DMS79 (cell line): ENCODE results near the gene GAREM2.
"Not testable (repeated sequence)": the region's sequence is repeated elsewhere in the genome, so short reads cannot be mapped to it uniquely, and the experiment has no call there.

ENCODE experiments used
- DNase-seq: peaks from one replicate; lab custom pipeline; 2025; lab: John Stamatoyannopoulos, UW

The GAREM2 gene

DNA sequence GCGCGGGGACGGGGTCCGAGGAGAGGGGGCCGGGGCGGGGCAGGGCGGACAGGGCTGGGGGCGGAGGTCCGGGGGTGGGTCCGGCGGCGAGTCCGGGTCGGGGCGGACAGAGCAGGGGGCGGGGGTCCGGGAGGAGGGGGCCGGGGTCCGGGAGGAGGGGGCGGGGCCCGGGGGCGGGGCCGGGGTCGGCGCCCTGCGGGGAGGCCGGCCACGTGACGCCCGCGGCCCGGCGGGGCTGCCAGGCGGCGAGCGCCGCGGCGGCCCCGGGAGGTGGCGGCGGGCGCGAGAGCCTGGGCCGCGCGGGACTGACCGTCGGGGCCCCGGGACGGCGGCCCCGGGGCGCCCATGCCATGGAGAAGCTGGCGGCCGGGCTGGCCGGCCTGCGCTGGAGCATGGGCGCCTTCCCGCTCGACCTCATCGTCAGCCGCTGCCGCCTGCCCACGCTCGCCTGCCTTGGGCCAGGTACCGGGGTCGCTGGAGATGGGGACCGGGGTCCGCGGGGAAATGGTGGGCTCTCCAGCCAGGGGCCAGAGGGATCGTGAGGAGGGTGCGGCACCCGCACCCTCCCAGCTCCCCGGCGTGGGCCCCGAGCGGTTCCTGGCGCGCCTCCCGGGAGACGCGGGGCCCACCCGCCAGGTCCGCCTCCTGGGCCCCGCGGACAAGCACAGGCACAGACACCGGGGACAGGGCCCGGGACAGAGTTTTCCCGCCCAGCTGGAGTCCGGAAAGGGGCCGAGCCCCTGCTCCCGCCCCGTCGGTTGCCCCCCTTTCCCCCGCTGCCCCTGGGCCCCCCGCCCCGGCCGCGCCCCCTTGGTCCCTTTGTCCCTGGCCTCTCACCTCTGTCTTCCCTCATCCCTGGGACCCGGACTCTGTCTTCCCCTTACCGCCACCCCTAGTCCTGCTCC, at the start of gene GAREM2:
Gene GAREM2, plus strand, starts transcription at position 218 of the 905 bp plus-strand sequence. Its CDS starts 133 bp downstream, at position 351.
- no peak for DNase-seq

DNA sequence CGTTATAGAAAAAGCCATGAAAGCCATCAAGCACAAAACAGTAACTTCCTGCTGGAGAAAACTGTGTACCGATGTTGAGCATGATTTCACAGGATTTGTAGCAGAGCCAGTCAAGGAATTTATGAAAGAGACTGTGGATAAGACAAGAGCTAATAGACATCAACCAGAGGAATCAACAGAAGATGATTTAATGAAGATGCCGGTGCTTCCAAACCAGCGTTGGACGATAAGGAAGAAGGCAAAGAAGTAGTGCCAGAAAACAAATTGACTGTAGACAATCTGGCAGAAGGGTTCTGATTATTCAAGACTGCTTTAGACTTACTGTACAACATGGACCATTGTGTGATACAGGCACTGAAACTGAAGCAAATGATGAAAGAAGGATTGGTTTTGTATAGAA, 49.5 kb upstream of the GAREM2 start:
- DNase-seq = no peak

DNA sequence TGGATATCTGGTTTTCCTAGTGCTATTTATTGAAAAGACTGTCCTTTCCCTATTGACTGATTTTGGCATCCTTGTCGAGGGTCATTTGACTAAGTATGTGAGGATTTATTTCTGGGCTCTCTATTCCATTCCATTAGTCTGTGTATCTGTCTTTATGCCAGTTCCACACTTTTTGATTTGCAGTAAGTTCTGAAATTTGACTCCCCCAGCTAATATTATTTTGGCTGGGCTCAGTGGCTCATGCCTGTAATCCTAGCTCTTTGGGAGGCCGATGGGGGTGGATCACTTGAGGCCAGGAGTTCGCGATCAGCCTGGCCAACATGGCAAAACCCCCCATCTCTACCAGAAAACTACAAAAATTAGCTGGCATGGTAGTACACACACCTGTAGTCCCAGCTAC, 46.8 kb upstream of the GAREM2 start:
- DNase-seq = no peak

DNA sequence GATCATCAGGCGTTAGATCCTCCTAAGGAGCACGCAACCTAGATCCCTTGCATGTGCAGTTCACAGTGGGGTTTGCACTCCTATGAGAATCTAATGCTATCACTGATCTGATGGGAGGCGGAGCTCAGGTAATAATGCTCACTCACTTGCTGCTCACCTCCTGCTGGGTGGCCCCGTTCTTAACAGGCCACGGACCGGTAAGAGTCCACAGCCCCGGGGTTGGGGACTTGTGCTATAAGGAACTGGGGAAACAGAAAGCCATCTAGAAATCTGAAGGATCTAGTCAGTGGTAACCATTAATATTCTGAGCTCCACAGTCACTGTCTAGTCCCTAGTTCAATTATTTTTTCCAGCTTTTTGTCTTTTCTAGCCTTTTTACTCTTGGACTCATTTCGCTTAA, 44.7 kb upstream of the GAREM2 start:
- DNase-seq = no peak

DNA sequence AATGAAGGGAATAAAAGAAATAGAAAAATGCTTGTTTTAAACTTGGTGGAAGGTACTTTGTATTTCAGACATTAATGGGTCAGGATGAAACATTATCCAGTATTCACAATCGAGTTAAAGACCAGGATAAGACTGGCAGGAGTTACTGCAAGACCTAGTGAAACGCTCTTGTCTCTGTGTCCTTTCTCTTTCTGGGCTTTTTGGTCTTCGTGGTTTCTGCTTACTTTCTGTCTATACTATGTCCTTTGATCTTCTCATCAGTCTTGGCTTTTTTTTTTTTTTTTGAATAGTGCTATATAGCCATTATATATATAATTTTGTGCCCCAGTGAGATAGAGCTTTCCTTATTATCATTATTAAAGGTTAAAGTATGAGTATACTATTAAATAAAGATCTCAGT, 42.1 kb upstream of the GAREM2 start:
- DNase-seq = no peak

DNA sequence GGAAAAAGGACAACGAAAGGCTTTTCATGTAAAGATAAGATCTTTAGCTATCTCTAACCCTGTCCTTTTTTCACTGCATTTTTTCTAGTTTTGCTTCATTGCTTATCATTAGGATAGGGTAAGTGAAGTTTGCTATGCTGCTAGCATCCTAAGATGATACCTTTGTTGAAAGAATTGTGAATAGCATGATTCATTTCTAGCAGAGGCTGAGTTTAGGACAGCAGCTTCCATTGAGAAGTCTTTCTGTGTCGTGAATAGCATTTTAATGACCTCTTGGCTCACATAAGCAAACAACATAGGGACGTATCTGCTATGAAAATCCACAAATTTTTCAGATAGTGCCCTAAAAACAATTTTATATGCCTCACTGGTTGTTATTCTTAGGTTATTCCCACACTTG, 36.4 kb upstream of the GAREM2 start:
- no peak for DNase-seq

DNA sequence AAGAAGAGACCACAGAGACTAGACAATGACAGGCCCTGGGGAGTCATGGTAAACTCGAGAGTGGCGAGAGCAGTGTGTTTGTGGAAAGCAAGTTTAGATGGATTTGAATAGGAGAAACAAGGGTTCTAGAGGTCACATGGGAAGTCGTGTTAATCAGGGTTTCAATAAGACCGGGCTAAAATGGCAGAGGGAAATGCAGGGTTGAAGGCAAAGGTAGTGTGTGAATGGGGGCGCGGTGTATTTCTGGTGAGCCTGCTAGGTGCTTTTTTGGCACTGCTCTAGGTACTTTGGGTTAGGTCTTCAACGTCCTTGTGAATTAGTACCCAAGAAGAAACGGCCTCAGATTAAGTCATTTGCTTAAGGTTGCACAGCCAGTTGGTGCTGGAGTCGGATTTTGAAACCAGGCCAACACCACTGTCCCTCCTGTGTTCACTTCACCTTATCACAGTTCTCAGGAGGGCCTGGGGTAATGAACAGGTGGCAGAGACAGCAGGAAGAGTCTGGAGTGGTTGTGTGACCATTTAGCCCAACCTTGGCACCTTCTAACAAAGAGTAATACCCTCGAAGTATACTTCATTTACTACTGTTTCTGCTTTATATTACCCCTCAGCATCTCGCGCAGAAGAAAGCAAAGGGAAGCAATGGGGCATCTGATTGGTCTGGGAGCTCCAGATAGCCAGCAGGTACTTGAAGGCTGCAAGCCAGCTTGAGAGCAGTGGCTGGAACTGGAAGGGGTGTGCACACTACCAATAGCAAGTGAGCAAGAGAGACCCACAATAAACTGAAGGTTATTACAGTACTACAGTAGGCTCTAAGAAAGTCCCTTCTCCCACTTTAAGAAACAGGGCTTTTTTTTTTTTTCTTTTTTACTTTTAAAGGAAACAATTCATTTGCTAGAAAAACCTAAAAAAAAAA, 33.4 kb upstream of the GAREM2 start:
- DNase-seq = peak; percentile 69

DNA sequence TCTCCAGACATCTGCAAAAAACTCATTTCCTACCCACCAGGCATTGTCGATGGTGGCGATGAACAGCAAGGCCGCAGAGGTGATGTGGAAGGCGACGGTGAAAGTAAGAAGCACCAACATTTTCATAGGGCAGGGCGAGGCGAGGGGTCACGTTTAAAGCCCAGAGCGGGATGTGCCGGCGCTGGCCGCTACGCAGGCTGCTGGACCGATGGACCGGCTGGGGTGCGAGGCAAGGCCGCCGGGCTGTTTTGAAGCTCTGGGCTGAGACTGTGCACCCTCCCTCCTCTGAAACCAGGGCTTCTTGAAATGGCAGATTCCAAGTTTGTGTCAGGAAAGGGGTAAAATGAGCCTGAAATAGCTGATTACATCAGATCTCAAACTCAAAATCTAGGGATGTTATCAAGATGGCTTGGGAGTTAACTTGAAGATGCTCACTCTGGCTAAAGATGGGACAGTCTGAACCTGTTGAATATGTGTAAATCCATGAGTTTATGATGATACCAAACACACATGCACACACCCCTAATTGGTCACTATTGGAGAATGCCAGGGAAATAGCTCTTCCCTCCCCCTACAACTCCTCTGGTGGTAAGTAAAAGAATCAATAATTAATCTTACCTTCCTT, 31.6 kb upstream of the GAREM2 start:
- DNase-seq = no peak

DNA sequence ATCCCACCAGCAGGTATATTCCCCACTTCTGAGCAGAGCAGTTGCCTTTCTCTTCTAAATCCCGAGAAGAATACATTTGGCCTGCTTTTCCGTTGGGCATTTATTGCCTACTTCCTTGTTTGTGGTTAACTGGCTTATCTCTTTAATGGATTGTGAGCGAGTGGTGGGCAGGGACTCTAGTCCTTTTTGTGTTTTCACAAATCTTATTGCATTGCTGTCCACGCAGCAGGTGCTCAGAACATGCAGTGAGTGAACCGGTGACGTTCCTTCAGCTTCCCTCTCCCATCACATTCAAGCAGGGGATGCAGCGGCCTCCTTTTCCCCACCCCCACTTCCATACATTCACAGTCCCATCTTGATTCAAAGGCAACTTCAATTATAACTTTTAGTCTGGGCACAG, 28.9 kb upstream of the GAREM2 start:
- DNase-seq = peak; percentile 9

DNA sequence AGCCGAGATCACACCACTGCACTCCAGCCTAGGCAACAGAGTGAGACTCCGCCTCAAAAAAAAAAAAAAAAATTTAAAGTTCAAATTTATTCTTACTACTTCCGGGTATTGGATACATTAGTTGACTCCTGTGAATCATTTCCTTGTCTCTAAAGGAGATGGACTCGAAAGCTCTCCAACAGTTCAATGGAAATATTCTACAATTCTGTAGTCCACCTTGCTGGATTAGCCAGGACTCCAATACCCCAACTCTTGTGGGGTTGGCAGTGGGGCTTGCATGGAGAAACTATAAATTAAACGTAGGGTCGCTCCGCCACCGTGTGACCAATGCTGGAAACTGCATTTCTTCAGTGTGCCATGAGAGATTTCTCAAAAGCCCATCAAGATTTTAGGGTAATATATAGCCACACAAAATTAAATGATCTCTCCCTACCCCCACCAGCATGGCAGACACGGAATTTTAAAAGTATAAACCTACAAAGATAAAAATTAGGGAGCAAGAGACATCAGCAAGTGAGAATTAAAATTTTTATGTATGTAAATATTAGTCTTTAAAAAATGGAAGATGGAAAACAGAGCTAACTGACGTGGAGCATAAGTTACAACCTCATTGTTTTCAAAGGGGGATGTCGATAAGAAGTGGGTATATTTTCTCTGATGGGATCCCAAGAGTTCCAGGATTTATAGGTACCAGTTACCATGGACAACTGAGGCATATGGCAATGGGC, 27.8 kb upstream of the GAREM2 start:
- no peak for DNase-seq

DNA sequence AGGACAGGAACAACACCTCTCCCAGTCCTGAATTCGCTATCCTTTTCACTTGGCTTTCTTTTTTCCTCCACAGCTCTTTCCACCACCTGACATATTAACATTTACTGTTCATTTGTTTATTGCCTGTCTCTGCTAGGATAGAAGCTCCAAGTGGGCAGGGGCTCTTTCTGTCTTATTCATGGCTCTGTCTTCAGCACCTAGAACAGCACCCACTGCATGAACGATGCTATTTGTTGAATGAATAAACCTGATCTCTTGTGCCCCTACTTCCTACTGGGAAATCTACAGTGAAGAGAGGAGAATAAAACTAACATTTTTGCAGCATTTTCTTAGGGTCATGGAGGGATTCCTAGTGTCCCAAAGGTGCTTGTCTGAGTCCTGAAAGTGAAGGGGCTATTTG, 24.4 kb upstream of the GAREM2 start:
- DNase-seq = no peak

DNA sequence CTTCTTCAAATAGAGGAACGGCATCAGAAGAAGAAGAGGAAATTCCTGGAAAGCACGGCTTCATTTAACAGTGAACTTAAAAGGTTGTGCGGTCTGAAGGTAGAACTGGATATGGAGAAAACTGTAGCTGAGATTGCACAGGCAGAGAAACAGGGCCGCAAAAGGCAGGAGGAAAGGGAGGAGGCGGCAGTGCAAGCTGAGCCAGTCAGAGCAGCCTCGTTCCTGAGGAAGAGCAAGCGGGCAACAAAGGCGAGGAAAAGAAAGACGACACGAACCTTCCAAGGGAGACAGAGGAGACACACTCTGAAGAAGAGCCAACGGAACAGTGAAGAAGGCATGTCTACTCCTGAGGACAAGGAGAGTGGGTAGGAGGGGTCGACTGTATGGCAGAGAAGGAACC, 22.6 kb upstream of the GAREM2 start:
- no peak for DNase-seq

DNA sequence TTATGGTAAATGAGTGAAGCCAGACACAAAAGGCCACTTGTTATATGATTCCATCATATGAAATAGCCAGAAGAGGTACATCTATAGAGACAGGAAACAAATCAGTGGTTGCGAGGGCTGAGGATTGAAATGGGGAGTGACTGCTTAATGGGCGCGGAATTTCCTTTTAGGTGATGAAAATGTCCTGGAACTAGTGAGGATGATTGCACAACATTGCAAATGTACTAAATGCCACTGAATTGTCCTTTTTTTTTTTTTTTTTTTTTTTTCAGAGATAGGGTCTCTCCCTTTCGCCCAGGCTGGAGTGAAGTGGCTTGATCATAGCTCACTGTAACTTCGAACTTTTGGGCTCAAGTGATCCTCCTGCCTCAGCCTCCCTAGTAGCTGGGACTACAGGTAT, 15.3 kb upstream of the GAREM2 start:
- no peak for DNase-seq

DNA sequence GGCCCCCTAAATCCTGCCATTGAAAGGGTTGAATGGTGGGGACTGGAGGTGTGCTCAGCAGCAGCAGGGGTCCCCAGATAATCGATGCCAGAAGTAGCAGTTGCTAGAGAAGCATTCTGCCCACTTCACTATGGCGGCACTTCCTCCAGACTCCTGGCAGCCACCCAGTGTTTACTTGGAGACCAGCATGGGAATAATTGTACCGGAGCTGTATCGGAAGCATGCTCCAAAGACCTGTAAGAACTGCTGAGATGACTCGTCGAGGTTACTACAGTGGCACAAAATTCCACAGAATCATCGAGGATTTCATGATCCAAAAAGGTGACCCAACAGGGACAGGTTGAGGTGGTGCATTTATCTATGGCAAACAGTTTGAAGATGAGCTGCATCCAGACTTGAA, 11.0 kb upstream of the GAREM2 start:
- no peak for DNase-seq

DNA sequence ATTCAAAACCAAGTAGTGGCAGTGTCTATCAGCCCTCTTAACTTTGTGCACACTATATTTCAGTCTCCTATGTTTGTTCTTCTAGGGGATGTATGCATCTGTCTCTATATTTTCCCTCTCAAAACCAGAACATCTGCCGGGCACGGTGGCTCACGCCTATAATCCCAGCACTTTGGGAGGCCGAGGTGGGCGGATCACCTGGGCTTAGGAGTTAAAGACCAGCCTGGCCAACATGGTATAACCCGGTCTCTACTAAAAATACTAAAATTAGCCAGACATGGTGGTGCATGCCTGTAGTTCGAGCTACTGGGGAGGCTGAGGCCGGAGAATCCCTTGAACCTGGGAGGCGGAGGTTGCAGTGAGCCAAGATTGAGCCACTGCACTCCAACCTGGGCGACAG, 9.9 kb upstream of the GAREM2 start:
- DNase-seq = no peak

DNA sequence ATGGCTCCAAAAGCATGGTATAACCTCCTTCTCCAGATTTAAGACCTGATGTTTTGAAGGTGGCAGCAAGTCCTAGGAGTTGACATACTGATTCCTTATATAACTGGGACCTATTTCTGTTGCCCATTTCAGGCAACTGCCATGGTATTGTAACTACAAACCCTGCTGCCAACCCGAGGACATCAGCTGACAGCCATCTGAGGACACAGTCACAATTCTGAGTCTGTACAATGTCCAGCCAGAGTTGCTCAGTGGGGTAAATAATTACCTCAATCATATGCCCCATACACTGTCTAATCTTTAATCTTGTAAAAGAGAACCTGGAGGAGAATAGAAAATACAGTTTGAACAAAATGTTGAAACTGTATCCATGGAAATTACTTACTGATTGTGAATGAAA, 8.7 kb upstream of the GAREM2 start:
- no peak for DNase-seq

DNA sequence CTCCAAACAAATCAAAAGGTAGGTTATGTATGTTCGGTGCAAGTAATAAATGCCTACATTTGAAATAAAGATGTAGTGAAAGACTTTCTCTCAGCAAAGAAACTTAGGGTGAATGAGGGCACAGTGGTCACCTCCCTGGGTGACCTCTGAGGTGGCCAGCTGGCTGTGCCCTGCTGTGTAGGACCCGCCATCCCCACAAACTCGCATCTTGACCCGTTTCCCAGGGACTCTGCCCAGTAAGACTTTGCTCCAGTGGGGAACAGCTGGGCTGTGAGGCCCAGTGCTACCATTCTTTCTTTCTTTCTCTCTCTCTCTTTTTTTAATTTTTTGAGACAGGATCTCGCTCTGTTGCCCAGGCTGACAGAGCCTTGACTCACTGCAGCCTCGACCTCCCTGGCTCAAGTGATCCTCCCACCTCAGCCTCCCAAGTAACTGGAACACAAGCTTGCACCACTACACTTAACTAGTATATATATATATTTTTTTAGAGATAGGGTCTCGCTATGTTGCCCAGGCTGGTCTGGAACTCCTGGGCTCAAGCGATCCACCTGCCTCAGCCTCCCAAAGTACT, 8.2 kb upstream of the GAREM2 start:
- DNase-seq = no peak

DNA sequence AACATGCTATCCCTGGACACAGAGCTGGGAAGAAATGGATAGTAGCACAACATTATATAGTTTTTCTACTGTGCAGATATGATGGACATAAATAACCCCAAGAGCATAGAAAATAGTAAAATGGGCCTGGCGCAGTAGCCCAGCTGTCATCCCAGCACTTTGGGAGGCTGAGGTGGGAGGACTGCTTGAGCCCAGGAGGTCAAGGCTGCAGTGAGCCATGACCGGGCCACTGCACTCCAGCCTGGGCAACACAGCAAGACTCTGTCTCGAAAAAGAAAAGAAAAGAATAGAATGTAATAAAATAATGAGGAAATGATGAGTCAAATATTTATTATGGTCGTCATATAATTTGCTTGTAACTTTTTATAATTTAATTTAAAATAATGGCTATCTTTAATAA, 7.5 kb upstream of the GAREM2 start:
- DNase-seq = no peak

DNA sequence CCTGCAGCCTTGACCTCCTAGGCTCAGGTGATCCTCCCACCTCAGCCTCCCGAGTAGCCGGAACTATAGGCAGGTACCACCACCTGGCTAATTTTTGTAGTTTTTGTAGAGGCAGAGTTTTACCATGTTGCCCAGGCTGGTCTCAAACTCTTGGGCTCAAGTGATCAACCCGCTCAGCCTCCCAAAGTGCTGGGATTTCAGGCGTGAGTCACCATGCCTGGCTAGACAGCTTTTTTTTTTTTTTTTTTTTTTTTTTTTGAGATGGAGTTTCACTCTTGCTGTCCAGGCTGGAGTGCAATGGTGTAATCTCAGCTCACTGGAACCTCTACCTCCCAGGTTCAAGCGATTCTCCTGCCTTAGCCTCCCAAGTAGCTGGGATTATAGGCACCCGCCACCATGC, 6.3 kb upstream of the GAREM2 start:
- not testable (repeated sequence) for DNase-seq

DNA sequence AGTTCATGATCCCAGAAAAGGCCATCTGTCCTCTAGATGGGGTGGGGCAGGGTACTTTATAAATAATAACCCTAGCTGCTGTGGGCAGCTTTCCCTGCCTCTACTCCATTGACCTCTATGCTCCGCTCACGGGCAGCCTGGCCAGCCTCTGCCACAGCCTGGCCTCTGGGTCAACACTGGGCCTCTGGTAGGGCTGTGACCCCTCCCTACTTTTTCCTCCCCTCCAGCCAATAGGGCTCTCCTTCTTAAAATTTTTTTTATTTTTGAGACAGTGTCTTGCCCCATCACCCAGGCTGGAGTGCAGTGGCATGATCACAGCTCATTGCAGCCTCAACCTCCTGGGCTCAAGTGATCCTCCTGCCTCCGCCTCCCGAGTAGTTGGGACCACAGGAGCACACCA, 4.1 kb upstream of the GAREM2 start:
- DNase-seq = no peak

DNA sequence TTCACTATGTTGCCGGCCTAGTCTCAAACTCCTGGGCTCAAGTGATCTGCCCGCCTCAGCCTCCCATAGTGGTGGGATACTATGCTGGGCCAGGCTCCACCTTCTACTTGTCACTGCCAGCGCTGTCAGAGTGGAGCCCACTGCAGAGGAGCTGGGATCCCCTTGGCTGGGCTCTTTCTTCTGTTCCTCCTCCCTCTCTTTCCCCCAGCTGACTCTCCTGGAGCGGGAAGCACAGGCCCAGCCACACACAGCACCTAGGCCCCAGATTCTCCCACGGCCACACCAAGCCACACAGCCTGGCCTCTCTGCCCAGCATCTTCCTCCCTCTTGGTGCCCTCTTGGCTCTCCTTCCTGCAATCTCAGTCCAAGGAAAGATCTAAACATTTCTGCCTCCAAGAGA, 3.7 kb upstream of the GAREM2 start:
- DNase-seq = no peak
